SK-N-SH (cell line): Measurements from ENCODE around the gene GAS2L1. TPM values are rescaled to one million over a fixed set of nuclear protein-coding genes. Genes with fewer than 3 reads are reported as not detected.

Source experiments
- CTCF ChIA-PET: fragments of 300-600, 350-600 bp; formaldehyde crosslinking; extraction: SDS; loops from one replicate; lab custom pipeline; 2021; lab: Yijun Ruan, JAX
- POLR2A ChIA-PET: fragments of 350-600 bp; sonication (Branson Sonifier 250); formaldehyde crosslinking; extraction: SDS; loops from one replicate; lab custom pipeline; 2020; ENCODE audit warnings: antibody characterized with exemption, inconsistent platforms; lab: Yijun Ruan, JAX
- DNase-seq: peaks from one replicate; pipeline ENCODE4 v3.0.0; 2012
- H2AFZ ChIP-seq: fragments of 200-600 bp; sonication (generic); 2 replicates; pipeline ENCODE4 v1.8.1; 2016; ENCODE audit warnings: antibody characterized with exemption, mild to moderate bottlenecking, low read depth
- H3F3A ChIP-seq: fragments of 200-600 bp; sonication (generic); replicated peaks from 2 replicates; pipeline ENCODE3; 2016; ENCODE audit warnings: antibody characterized with exemption, mild to moderate bottlenecking; ENCODE audit not compliant: insufficient read depth
- H3K27ac ChIP-seq, 2 experiments: fragments of 200-500 bp in 1 of 2; fragments of 200-600 bp in 1 of 2; sonication (Bioruptor generic) in 1 of 2; sonication (generic), shearing (Covaris generic) in 1 of 2; 2 replicates each; pipeline versions ENCODE4 v1.5.1 to v1.6.1; 2014 to 2016; ENCODE audit warnings: low read depth in 2 of 2, inconsistent platforms in 1 of 2, low read length in 1 of 2, mild to moderate bottlenecking in 1 of 2, mixed read lengths in 1 of 2
- H3K27me3 ChIP-seq: fragments of 200-600 bp; sonication (generic), shearing (Covaris generic); 2 replicates; pipeline ENCODE4 v1.6.1; 2016; ENCODE audit warnings: mixed run types; ENCODE audit not compliant: insufficient read depth
- H3K36me3 ChIP-seq, 2 experiments: fragments of 200-500 bp in 1 of 2; fragments of 200-600 bp in 1 of 2; sonication (Bioruptor generic) in 1 of 2; sonication (generic) in 1 of 2; replicated peaks in 1 of 2; 2 replicates each; pipeline versions ENCODE3 to v1.5.1; 2014 to 2016; ENCODE audit warnings: low read length in 1 of 2, mild to moderate bottlenecking in 1 of 2; ENCODE audit not compliant: insufficient read depth in 2 of 2, control insufficient read depth in 1 of 2
- H3K4me1 ChIP-seq, 2 experiments: fragments of 200-500 bp in 1 of 2; fragments of 200-600 bp in 1 of 2; sonication (Bioruptor generic) in 1 of 2; sonication (generic), shearing (Covaris generic) in 1 of 2; 2 replicates each; pipeline versions ENCODE4 v1.5.1 to v1.6.1; 2014 to 2016; ENCODE audit warnings: low read depth in 1 of 2, low read length in 1 of 2, mixed run types in 1 of 2; ENCODE audit not compliant: insufficient read depth in 2 of 2, control insufficient read depth in 1 of 2
- H3K4me2 ChIP-seq: fragments of 200-600 bp; sonication (generic), shearing (Covaris generic); 2 replicates; pipeline ENCODE4 v1.6.1; 2017; ENCODE audit warnings: mixed run types
- H3K4me3 ChIP-seq, 2 experiments: fragments of 200-500 bp in 1 of 2; fragments of 200-600 bp in 1 of 2; sonication (Bioruptor generic) in 1 of 2; sonication (generic), shearing (Covaris generic) in 1 of 2; 2 replicates each; pipeline versions ENCODE4 v1.5.1 to v1.8.1; 2014 to 2016; ENCODE audit warnings: low read depth in 2 of 2, inconsistent platforms in 1 of 2, low read length in 1 of 2, mild to moderate bottlenecking in 1 of 2, mixed read lengths in 1 of 2, moderate library complexity in 1 of 2
- H3K79me2 ChIP-seq: fragments of 200-600 bp; sonication (generic); 2 replicates; pipeline ENCODE4 v1.8.1; 2017; ENCODE audit warnings: mild to moderate bottlenecking; ENCODE audit not compliant: insufficient read depth
- H3K9ac ChIP-seq: fragments of 200-600 bp; sonication (generic); 2 replicates; pipeline ENCODE4 v1.6.1; 2017; ENCODE audit warnings: mixed run types
- H3K9me2 ChIP-seq: fragments of 200-600 bp; sonication (generic); 2 replicates; pipeline ENCODE4 v1.6.1; 2017; ENCODE audit warnings: mixed run types
- H3K9me3 ChIP-seq: fragments of 200-600 bp; sonication (generic); 2 replicates; pipeline ENCODE4 v1.6.1; 2017; ENCODE audit warnings: mixed run types, mild to moderate bottlenecking, moderate library complexity
- H4K20me1 ChIP-seq: fragments of 200-600 bp; sonication (generic); 2 replicates; pipeline ENCODE4 v1.6.1; 2017; ENCODE audit warnings: mild to moderate bottlenecking, mixed run types; ENCODE audit not compliant: insufficient read depth
- ELF1 ChIP-seq: IDR thresholded peaks from 2 replicates; pipeline ENCODE4 v1.4.0; 2012
- EP300 ChIP-seq, 2 experiments: IDR thresholded peaks; 2 replicates each; pipeline versions ENCODE4 v1.4.0 to v1.6.1; 2012; ENCODE audit warnings: borderline replicate concordance in 1 of 2, low read depth in 1 of 2, low read length in 1 of 2
- EZH2phosphoT487 ChIP-seq: fragments of 200-600 bp; sonication (generic); IDR thresholded peaks from 2 replicates; pipeline ENCODE4 v1.6.1; 2017; ENCODE audit warnings: low read depth, mixed run types, mild to moderate bottlenecking, antibody characterized with exemption, moderate library complexity, borderline replicate concordance
- FOSL2 ChIP-seq: IDR thresholded peaks from 2 replicates; pipeline ENCODE4 v1.4.0; 2012; ENCODE audit warnings: low read depth, mild to moderate bottlenecking, moderate library complexity, borderline replicate concordance
- GABPA ChIP-seq: IDR thresholded peaks from 2 replicates; pipeline ENCODE4 v1.4.0; 2012; ENCODE audit warnings: low read depth, mild to moderate bottlenecking
- GATA2 ChIP-seq: sonication (generic); formaldehyde crosslinking; IDR thresholded peaks from 2 replicates; pipeline ENCODE4 v1.5.0; 2020; ENCODE audit warnings: mild to moderate bottlenecking, missing genetic modification reagents
- MEF2A ChIP-seq: IDR thresholded peaks from 2 replicates; pipeline ENCODE4 v1.4.0; 2012; ENCODE audit warnings: low read depth, borderline replicate concordance
- MXI1 ChIP-seq: IDR thresholded peaks from 2 replicates; pipeline ENCODE4 v1.6.1; 2012; ENCODE audit warnings: mild to moderate bottlenecking, low read depth, low read length, improper control_type of control experiment
- NFIC ChIP-seq: IDR thresholded peaks from 2 replicates; pipeline ENCODE4 v1.4.0; 2012; ENCODE audit warnings: borderline replicate concordance
- NRF1 ChIP-seq: IDR thresholded peaks from 2 replicates; pipeline ENCODE4 v1.6.1; 2012; ENCODE audit warnings: low read depth, mild to moderate bottlenecking, low read length
- SIN3A ChIP-seq: IDR thresholded peaks from 2 replicates; pipeline ENCODE4 v1.6.1; 2012; ENCODE audit warnings: low read depth, mild to moderate bottlenecking, low read length, moderate library complexity, borderline replicate concordance
- SMC3 ChIP-seq: IDR thresholded peaks from 2 replicates; pipeline ENCODE4 v1.6.1; 2012; ENCODE audit warnings: low read depth, low read length, improper control_type of control experiment
- TAF1 ChIP-seq: IDR thresholded peaks from 2 replicates; pipeline ENCODE4 v1.6.1; 2012; ENCODE audit warnings: low read depth, mild to moderate bottlenecking, low read length, moderate library complexity, borderline replicate concordance
- TEAD4 ChIP-seq: IDR thresholded peaks from 2 replicates; pipeline ENCODE4 v1.4.0; 2012; ENCODE audit warnings: mild to moderate bottlenecking, borderline replicate concordance; ENCODE audit not compliant: insufficient read depth
- YY1 ChIP-seq: IDR thresholded peaks from 2 replicates; pipeline ENCODE4 v1.4.0; 2012; ENCODE audit warnings: low read depth, mild to moderate bottlenecking
- WGBS: methylation state at CpG from one replicate; pipeline ENCODE4 v1.1.6; 2017; ENCODE audit warnings: low lambda C conversion rate; 5-methylcytosine and 5-hydroxymethylcytosine counted together
- polyA plus RNA-seq, 3 experiments: library from polyadenylated mRNA; depleted of rRNA; stranded (reverse); fragments of >200 nt; gene quantifications; 2 replicates each; pipeline ENCODE4 v1.2.3, GENCODE V29; 2012
- TF ChIP-seq, protein P1 (sequence below): IDR thresholded peaks from 2 replicates; pipeline ENCODE4 v1.6.1; 2012; ENCODE audit warnings: mild to moderate bottlenecking, low read depth, low read length, moderate library complexity
- TF ChIP-seq, protein P2 (sequence below): IDR thresholded peaks from 2 replicates; pipeline ENCODE4 v1.4.0; 2012; ENCODE audit warnings: low read depth
- TF ChIP-seq, protein P3 (sequence below): fragments of 150-350 bp; IDR thresholded peaks from 2 replicates; pipeline ENCODE4 v1.6.1; 2016; ENCODE audit warnings: mild to moderate bottlenecking, low read depth, low read length

The GAS2L1 gene
- polyA plus RNA-seq, 1 of the 3 experiments (the other 2 are of a cell fraction): 21.8 TPM

DNA sequence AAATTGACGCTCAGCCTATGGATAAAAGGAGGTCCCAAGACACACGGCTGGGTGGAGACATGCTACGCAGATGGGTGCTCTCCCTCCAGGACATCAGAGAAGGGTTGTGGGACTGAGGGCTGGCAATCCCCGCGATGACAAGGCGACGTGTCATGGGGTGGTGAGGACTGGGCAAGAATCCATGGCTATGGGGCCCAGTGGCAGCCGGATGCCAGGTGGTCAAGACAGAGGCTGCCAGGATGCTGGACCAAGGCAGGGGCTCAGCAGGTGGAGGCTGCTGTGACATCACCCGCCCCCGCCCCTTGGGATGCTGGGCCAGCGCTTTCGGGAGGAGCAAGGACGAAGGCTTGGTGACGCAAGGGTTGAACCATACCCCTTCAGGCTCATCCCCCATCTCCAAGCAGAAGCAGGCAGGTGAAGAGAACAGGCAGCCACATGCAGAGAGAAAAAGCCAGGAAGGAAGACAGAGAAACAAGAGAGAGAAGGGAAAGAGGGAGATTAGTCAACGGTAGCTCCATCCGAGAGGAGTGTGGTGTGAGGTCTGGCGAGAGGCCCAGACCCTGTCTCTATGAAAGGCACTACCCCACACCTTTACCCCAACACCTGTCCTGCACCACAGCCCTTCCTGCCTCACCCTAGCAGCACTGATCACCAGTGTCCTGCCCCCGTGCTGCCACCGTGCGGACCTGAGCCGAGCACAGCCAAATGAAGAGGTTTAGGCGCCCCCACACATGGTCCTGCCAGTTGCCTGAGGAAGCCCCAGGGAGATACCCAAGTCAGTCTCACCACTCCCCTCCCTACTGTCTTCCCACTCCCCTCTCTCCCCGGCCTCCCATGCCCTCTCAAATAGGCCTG, 33.2 kb downstream of the GAS2L1 start:
- Histone ChIP-seq H3K27ac (no peak overlapping the region), H3K4me2 (no peak overlapping the region), H3K9me3 (no peaks in the 10 kb centered on the region), H3K36me3 (peaks cover 8 to 68% of the 10 kb centered on the region in 2 experiments), H3K9ac (no peak overlapping the region), H3K27me3 (no peaks in the 10 kb centered on the region), H3F3A (peaks cover 15% of the 10 kb centered on the region), H3K79me2 (no peaks in the 10 kb centered on the region), H4K20me1 (no peaks in the 10 kb centered on the region), H2AFZ (no peak overlapping the region), H3K4me3 (no peak overlapping the region), H3K4me1 (peaks cover 14 to 37% of the 10 kb centered on the region in 2 experiments), H3K9me2 (no peaks in the 10 kb centered on the region)
- WGBS: 92% methylated on average over 16 of the region's 23 CpGs
- ChIA-PET CTCF (interaction anchor here (0.7 to 1.2 kb wide), 2 partner anchors 18 to 26 kb away, joined by 3 read pairs; no protein-coding TSS in a partner anchor), POLR2A (no interaction called here)
- TF ChIP-seq TAF1 (no peak), YY1 (no peak), SIN3A (no peak), SMC3 (no peak), EZH2phosphoT487 (no peak), EP300 (IDR thresholded peaks at IDR 0.05; ENCODE audit: borderline replicate concordance in 1 of 2, low read depth in 1 of 2, low read length in 1 of 2) (no peak), TEAD4 (no peak), ELF1 (no peak), NFIC (no peak), GATA2 (CRISPR knock-in tag) (no peak), MXI1 (no peak), FOSL2 (no peak), GABPA (no peak), NRF1 (no peak), MEF2A (no peak)
- TF ChIP-seq, protein P1, sequence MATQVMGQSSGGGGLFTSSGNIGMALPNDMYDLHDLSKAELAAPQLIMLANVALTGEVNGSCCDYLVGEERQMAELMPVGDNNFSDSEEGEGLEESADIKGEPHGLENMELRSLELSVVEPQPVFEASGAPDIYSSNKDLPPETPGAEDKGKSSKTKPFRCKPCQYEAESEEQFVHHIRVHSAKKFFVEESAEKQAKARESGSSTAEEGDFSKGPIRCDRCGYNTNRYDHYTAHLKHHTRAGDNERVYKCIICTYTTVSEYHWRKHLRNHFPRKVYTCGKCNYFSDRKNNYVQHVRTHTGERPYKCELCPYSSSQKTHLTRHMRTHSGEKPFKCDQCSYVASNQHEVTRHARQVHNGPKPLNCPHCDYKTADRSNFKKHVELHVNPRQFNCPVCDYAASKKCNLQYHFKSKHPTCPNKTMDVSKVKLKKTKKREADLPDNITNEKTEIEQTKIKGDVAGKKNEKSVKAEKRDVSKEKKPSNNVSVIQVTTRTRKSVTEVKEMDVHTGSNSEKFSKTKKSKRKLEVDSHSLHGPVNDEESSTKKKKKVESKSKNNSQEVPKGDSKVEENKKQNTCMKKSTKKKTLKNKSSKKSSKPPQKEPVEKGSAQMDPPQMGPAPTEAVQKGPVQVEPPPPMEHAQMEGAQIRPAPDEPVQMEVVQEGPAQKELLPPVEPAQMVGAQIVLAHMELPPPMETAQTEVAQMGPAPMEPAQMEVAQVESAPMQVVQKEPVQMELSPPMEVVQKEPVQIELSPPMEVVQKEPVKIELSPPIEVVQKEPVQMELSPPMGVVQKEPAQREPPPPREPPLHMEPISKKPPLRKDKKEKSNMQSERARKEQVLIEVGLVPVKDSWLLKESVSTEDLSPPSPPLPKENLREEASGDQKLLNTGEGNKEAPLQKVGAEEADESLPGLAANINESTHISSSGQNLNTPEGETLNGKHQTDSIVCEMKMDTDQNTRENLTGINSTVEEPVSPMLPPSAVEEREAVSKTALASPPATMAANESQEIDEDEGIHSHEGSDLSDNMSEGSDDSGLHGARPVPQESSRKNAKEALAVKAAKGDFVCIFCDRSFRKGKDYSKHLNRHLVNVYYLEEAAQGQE: no peak
- TF ChIP-seq, protein P2, sequence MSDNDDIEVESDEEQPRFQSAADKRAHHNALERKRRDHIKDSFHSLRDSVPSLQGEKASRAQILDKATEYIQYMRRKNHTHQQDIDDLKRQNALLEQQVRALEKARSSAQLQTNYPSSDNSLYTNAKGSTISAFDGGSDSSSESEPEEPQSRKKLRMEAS: no peak
- TF ChIP-seq, protein P3, sequence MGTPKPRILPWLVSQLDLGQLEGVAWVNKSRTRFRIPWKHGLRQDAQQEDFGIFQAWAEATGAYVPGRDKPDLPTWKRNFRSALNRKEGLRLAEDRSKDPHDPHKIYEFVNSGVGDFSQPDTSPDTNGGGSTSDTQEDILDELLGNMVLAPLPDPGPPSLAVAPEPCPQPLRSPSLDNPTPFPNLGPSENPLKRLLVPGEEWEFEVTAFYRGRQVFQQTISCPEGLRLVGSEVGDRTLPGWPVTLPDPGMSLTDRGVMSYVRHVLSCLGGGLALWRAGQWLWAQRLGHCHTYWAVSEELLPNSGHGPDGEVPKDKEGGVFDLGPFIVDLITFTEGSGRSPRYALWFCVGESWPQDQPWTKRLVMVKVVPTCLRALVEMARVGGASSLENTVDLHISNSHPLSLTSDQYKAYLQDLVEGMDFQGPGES: no peak
- DNase-seq: no peak
